HPDE6-E6E7 (cell line): Measurements from ENCODE around the gene C5orf15.
A peak's percentile ranks its signal among the peaks of the same experiment; 100 is the strongest.
"Not testable (repeated sequence)": the region's sequence is repeated elsewhere in the genome, so short reads cannot be mapped to it uniquely, and the experiment has no call there.

Source experiments
- DNase-seq: peaks from one replicate; pipeline ENCODE4 v3.0.0; 2011; ENCODE audit warnings: missing footprints; ENCODE audit errors: extremely low spot score

C5orf15 gene

GRCh38 chr5:133938039-133938821 lies 30.2 kb downstream of the C5orf15 start:
- no peak for DNase-seq

DNA sequence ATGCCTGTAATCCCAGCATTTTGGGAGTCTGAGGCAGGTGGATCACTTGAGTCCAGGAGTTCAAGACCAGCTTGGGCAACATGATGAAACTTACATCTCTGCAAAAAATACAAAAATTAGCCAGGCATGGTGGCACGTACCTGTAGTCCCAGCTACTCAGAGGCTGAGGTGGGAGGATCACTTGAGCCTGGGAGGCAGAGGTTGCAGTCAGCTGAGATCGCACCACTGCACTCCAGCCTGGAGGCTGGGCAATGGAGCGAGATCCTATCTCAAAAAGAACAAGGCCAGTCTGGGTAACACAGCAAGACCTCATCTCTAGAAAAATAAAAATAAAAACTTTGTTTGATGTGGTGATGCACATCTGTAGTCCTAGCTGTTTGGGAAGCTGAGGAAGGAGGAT lies 30.8 kb downstream of the C5orf15 start:
- DNase-seq: not testable (repeated sequence)

- no peak for DNase-seq
Observed at GRCh38 chr5:133936651-133937015, 31.8 kb downstream of the C5orf15 start.

DNA sequence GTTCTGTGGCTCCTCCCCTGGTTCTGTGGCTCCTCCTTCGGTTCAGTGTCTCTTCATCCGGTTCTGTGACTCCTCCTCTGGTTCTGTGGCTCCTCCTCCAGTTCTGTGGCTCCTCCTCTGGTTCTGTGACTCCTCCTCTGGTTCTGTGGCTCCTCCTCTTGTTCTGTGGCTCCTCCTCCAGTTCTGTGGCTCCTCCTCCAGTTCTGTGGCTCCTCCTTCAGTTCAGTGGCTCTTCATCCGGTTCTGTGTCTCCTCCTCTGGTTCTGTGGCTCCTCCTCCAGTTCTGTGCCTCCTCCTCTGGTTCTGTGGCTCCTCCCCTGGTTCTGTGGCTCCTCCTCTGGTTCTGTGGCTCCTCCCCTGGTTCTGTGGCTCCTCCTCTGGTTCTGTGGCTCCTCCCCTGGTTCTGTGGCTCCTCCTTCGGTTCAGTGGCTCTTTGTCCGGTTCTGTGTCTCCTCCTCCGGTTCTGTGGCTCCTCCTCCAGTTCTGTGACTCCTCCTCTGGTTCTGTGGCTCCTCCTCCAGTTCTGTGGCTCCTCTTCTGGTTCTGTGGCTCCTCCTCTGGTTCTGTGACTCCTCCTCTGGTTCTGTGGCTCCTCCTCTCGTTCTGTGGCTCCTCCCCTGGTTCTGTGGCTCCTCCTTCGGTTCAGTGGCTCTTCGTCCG lies 32.3 kb downstream of the C5orf15 start:
- DNase-seq: not testable (repeated sequence)

- DNase-seq: no peak
Observed at GRCh38 chr5:133935667-133935940, 32.8 kb downstream of the C5orf15 start.

- DNase-seq: no peak
Observed at GRCh38 chr5:133934822-133935666, 33.4 kb downstream of the C5orf15 start.

- DNase-seq: no peak
Observed at GRCh38 chr5:133934311-133934710, 34.1 kb downstream of the C5orf15 start.

DNA sequence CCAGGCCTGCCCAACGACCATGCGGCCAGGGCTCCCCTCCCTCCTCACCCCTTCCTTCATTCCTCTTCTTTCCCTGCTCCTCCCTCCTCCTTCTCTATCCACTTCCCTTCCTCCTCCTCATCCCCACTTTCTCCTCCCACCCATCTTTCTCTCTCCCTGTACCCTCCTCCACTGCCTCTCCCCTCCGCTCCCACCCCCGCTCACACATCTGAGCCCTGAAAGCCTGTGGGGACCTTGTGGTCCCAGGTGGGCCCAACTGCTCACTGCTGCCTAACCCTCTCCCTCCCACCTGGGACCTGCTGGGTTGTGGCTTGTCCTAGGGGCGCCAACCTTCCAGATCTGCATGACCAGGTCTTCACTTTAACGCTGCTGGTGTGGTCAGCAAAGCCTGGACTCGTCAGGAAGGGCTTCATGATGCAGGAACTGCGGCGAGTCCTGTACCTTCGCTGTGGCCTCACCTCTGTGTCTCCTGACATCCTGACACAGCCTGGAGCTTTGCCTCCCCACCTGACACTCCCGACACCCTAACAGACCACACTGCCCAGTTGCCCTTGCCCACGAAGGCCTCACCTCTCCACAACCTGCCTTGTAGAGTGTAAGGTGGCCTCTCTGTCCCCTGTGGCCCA lies 34.6 kb downstream of the C5orf15 start:
- no peak for DNase-seq

GRCh38 chr5:133933169-133933509 lies 35.3 kb downstream of the C5orf15 start:
- DNase-seq: no peak

DNA sequence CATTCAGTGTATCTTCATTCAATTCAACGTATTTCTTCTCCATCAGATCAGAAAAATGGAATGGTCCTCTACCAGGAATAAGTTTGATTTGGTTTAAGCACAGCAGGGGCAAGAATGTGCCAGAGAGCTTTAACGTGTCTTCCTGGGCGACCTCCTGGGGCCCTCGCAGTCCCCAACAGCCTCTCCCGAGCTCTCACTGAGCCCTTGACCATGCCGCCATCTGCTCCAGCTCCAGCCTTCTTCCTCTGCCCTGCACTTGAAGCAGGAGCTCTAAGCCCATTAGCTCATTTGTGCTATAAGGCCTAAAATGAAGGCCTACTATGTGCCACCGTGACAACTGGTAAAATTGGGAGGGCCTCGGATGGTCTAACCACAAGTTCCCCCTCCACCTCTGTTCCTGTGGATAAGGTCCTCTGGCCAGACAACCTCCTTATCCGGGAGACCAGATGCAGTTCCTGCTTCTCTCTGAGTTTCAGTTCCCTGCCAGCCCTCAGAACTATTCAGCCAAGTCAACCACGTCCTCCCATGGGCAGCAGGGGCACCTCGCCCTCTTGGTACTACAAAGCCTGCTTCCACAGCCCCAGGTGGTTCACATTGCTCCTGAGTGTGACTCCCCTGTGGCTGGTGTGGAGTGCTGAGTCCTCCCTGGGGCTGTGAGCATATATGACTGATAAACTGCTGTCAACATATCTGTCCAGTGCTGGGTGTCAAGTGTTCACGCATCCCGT lies 35.8 kb downstream of the C5orf15 start:
- no peak for DNase-seq

GRCh38 chr5:133931546-133931945 lies 36.9 kb downstream of the C5orf15 start:
- DNase-seq: no peak

GRCh38 chr5:133930813-133931090 lies 37.7 kb downstream of the C5orf15 start:
- DNase-seq: no peak

DNA sequence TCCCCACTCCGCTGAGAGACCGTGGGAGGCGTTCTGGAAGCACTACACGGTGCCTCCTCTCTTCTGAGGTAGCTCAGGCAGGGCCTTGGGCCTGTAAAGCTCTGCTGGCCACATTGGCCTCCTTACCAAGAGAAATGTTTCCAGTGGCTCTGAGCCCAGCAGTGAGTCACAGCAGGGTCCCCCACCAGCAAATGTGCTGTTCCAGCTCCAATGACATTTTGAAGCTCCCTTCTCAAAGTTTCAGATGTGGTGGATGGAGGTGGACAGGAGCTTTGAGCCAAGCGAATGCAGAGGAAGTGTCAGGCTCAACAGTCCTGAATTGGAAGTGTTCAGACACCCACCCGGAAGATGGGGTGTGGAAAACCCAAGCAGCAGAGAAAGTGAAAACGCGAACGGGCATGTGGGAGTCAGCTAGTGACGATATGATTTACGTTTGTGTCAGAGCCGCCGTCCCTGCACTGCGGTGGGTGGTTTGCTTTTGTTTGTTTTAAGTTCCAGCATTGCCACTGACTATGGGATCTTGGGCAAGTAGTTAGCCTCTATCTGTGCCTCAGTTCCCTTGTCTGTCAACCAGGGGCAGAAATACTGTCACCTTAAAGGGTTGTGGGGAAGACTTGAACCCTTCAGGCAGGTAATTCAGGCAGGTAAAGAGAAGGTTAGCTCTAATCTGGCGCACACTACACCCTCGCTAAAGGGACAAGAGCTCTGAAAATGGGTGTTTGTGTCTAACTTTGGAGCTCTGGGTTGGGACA lies 38.2 kb downstream of the C5orf15 start:
- no peak for DNase-seq

DNA sequence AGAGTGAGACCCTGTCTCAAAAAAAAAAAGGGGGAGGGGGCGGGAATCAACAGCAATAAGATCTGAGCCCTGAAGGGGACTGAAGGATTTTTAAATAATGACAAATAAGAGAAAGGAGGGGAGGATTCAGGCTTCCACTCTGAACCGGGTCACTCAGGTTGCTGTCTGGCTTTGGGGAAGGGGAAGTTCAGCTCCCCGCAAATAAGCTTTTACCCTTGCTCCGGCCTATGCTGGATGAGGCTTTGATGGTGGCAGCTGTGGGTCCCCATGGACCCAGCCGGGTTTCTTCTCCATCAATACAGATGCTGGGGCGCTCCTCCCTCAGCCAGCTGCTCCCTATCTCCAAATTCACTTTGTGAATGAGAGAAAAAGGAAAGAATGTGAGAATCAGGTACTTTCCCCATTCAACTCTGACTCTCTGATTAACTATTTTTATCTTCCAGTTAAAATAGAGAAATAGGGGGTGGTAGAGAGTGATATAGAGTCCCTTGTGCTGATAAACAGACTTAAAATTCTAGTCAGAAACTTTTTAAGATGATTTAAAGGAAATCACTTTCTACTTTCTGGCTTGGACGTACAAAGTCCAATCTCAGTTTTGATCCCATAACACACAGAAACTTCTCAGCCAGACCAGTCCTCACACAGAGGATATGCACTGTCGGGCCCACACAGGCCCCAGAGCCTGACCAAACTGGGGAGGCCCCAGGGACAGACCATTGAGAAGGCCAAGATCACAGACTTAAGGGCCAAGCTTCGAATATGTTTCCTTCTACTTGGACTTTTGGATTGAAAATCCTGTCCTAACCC lies 39.6 kb downstream of the C5orf15 start:
- DNase-seq: no peak

DNA sequence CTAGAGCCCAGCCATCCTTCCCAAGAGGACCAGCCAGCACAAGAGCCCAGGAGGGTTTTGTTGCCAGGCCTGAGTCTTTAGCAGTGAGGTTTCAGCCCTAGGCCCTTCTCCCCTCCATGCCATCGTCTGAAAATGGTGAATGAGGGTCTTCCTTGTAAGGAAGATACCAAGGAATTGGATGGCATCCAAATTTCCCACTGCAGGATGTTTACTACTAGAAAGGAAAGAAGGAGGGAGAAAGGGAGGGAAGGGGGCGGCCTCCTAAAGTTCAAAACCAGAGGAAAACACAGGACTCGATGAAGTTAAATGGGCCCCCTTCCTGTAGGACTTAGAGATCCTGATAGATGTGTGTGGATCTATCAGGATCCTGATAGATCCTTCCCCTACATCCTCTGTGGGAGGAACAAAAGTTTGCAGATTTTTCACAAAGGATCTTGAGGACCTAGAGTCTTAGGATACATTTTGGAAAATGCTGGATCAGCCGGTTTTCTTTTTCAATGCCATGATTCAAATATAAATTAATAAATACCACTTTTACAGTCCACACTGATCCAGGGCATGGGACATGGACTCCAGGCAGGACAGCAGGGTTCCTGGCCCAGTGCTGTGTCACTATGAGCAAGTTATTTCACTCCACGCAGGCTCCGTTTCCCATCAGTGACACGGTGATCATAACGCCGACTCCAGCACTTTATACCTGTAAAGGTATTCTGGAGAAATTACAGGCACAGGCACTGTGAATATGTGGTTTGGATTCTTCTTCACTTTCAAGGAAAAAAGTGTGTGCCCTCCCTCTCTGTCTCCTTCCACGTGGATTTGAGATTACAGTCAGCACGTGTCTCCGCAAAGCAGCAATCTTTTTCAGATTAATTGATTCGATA lies 40.9 kb downstream of the C5orf15 start:
- DNase-seq: no peak

DNA sequence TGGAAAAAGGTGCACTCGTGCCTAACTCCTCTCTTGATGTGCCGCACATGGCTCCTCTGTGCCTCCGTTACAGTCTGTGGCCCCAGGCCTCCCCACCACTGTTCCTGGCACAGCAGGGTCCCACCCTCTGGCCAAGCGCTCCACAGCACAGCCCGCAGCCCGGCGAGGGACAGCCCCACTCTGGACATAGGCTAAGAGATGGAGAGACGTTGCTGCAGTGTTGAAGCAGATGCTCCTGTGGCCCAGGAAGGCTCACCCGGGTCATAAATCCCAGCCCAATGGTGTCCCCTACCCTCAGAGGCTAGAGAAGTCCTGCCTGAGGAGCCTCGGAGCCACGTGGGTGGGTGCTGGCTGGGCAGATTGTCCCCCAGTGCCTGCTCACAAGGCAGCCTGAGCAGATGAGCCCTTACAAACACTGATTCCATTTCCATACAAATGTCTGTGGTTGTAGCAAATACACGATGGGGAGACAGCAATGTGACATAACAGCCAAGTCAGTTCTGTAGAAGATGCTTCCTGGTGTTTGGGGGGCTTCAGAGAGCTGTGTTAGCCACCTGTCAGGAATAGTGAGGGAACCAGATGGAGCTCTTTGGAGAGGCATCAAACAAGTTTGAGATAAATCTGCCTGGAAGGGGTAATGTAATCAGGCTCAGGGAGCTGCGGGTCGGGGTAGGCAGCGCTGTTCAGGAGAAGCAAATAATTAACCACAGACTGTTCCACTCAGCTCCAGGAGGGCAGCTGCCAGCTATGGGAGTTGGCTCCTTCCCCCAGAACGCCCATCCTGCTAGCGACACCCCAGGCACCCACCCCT lies 41.7 kb downstream of the C5orf15 start:
- DNase-seq: no peak

GRCh38 chr5:133925866-133926488 lies 42.4 kb downstream of the C5orf15 start:
- peak; percentile 11 for DNase-seq

GRCh38 chr5:133925269-133925668 lies 43.2 kb downstream of the C5orf15 start:
- no peak for DNase-seq
